Inflammatory macrophage treated with lipopolysaccharide for 4 hours (primary cell): ENCODE measurements around the gene NR4A3.

ENCODE experiments used
- DNase-seq: peaks from one replicate; pipeline ENCODE4 v3.0.0-alpha.2; 2020

The NR4A3 gene

GRCh38 chr9:99816392-99816791, 5.3 kb upstream of the NR4A3 start:
- DNase-seq = no peak

- peak; percentile 19 for DNase-seq
Measured at GRCh38 chr9:99818500-99818899, 3.2 kb upstream of the NR4A3 start.

GRCh38 chr9:99819123-99819855, 2.4 kb upstream of the NR4A3 start:
- DNase-seq = peak; percentile 99

- peak; percentile 97 for DNase-seq
Measured at GRCh38 chr9:99819856-99820684, 1.6 kb upstream of the NR4A3 start.

- DNase-seq = peak; percentile 99
Measured at GRCh38 chr9:99820685-99821395, 845 bp upstream of the NR4A3 start.

- peak; percentile 60 for DNase-seq
Measured at GRCh38 chr9:99822109-99822805, 572 bp downstream of the NR4A3 start.

GRCh38 chr9:99822806-99823591, 1.3 kb downstream of the NR4A3 start:
- peak; percentile 46 for DNase-seq

- DNase-seq = peak; percentile 82
Measured at GRCh38 chr9:99823681-99824377, 2.1 kb downstream of the NR4A3 start.

GRCh38 chr9:99824378-99825171, 2.9 kb downstream of the NR4A3 start:
- DNase-seq = peak; percentile 70

GRCh38 chr9:99825172-99826046, 3.7 kb downstream of the NR4A3 start:
- peak; percentile 18 for DNase-seq

- no peak for DNase-seq
Measured at GRCh38 chr9:99826579-99826978, 4.9 kb downstream of the NR4A3 start.

GRCh38 chr9:99827244-99827643, 5.6 kb downstream of the NR4A3 start:
- DNase-seq = no peak

- no peak for DNase-seq
Measured at GRCh38 chr9:99828054-99828416, 6.3 kb downstream of the NR4A3 start.

GRCh38 chr9:99828417-99829176, 6.9 kb downstream of the NR4A3 start:
- DNase-seq = no peak

- DNase-seq = no peak
Measured at GRCh38 chr9:99831857-99832557, 10.3 kb downstream of the NR4A3 start.

GRCh38 chr9:99832558-99832864, 10.8 kb downstream of the NR4A3 start:
- no peak for DNase-seq

- no peak for DNase-seq
Measured at GRCh38 chr9:99833735-99834134, 12.1 kb downstream of the NR4A3 start.

- DNase-seq = no peak
Measured at GRCh38 chr9:99834474-99834873, 12.8 kb downstream of the NR4A3 start.
